Activated B cell treated with CpG ODN at 0.5 μM for 24 hours (primary cell): Measurements from ENCODE around the gene IL6R. TPM values are rescaled to one million over a fixed set of nuclear protein-coding genes. Genes with fewer than 3 reads are reported as not detected.
"Not testable (repeated sequence)": the region's sequence is repeated elsewhere in the genome, so short reads cannot be mapped to it uniquely, and the experiment has no call there.

Experiments
- ATAC-seq: fragments of 200-7000 bp; cut with Tn5 transposase; one replicate; pipeline ENCODE4 v1.10.0; 2021; ENCODE audit warnings: low read depth, mild to moderate bottlenecking, moderate library complexity
- CTCF ChIA-PET: fragments of 350-600 bp; sonication (Branson Sonifier 250); formaldehyde crosslinking; loops from one replicate; lab custom pipeline; 2021; ENCODE audit warnings: antibody characterized with exemption; lab: Charles Lee
- POLR2A ChIA-PET: fragments of 350-600 bp; sonication (Branson Sonifier 250); formaldehyde crosslinking; loops from one replicate; lab custom pipeline; 2021; ENCODE audit warnings: antibody characterized with exemption; lab: Charles Lee
- DNase-seq: peaks from one replicate; pipeline ENCODE4 v3.0.0; 2022
- H3K27ac Mint-ChIP-seq: one replicate; pipeline ENCODE4 v1.8.0; 2020; ENCODE audit warnings: mixed read lengths
- H3K27me3 Mint-ChIP-seq: one replicate; pipeline ENCODE4 v1.8.0; 2021; ENCODE audit warnings: mixed read lengths
- H3K36me3 Mint-ChIP-seq: one replicate; pipeline ENCODE4 v1.8.0; 2021; ENCODE audit warnings: low read depth, mixed read lengths
- H3K4me1 Mint-ChIP-seq: one replicate; pipeline ENCODE4 v1.8.0; 2021; ENCODE audit warnings: mixed read lengths
- H3K4me3 Mint-ChIP-seq: one replicate; pipeline ENCODE4 v1.8.0; 2020; ENCODE audit warnings: mild to moderate bottlenecking, mixed read lengths
- H3K9me3 Mint-ChIP-seq: one replicate; pipeline ENCODE4 v1.8.0; 2020; ENCODE audit warnings: mixed read lengths
- intact Hi-C: fragments of 100-400 bp; cut with micrococcal nuclease; formaldehyde crosslinking; loops from one replicate; pipeline ENCODE4 v1.15.1; 2024
- total RNA-seq: library from RNA; stranded (reverse); gene quantifications from 2 replicates; pipeline ENCODE4 v1.2.3, GENCODE V29; 2022
- TF ChIP-seq, protein P1 (sequence below): fragments of 200-600 bp; IDR thresholded peaks from one replicate; pipeline ENCODE4 v1.8.0; 2022; ENCODE audit warnings: antibody characterized with exemption, mild to moderate bottlenecking

Gene IL6R
- total RNA-seq, 1 donor from 2014 or later, result 3.3 TPM

DNA sequence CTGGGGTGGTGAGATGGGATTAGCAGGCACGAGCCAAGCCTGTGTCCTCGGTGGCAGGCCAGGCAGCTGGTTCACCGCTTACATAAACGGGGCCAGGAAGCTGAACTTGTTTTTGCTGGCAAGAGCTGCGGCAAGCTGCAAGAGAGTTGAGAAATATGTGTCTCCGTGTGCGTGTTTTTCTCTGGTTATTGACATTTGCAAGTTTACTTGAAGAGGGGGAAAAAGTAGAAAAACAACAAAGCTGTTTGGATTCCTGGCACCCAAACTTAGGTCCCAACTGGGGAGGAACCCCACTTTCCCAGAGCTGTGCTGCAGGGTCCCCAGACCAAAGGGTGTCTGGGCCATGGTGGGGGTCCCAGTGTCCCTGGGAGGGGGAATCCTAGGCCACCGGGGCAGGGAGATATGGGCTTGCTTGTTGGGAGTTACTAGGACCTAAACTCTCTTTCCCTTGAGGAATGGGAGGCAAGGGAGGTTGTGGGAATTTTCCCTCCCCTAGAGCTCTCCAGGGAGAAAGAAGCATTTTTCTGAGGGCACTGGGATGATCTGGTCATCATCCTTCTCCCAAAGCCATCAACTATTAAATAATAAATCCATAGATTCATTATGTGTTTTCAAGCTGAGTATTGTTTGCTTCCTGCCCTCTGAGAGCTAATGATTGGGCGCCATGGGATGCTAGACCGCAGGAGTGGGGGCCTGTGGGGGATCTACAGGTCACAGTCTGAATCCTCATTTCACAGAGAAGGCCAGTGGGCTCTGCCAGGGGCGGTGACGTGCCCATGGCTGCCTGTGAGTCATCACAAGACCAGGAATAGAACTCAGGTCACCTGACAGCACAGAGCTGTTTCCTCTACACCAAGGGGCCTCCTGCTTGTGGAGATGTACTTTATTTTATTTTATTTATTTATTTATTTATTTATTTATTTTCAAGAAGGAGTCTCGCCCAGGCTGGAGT lies 14.8 kb downstream of the IL6R start:
- ChIA-PET POLR2A (interaction anchor here (1.0 to 2.5 kb wide), 3 partner anchors 13 to 15 kb away, joined by 3 to 21 read pairs (median 4); no protein-coding TSS in a partner anchor), CTCF (interaction anchor here (0.9 to 1.6 kb wide), 3 partner anchors 12 to 19 kb away, joined by 3 to 5 read pairs (median 3); no protein-coding TSS in a partner anchor)
- Mint-ChIP-seq H3K27ac (peak overlapping the region; percentile 83), H3K4me3 (peak overlapping the region; percentile 66), H3K36me3 (no peaks in the 10 kb centered on the region), H3K27me3 (no peaks in the 10 kb centered on the region), H3K4me1 (peaks cover 35% of the 10 kb centered on the region), H3K9me3 (no peaks in the 10 kb centered on the region)
- TF ChIP-seq, protein P1, sequence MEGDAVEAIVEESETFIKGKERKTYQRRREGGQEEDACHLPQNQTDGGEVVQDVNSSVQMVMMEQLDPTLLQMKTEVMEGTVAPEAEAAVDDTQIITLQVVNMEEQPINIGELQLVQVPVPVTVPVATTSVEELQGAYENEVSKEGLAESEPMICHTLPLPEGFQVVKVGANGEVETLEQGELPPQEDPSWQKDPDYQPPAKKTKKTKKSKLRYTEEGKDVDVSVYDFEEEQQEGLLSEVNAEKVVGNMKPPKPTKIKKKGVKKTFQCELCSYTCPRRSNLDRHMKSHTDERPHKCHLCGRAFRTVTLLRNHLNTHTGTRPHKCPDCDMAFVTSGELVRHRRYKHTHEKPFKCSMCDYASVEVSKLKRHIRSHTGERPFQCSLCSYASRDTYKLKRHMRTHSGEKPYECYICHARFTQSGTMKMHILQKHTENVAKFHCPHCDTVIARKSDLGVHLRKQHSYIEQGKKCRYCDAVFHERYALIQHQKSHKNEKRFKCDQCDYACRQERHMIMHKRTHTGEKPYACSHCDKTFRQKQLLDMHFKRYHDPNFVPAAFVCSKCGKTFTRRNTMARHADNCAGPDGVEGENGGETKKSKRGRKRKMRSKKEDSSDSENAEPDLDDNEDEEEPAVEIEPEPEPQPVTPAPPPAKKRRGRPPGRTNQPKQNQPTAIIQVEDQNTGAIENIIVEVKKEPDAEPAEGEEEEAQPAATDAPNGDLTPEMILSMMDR, result no peak
- intact Hi-C loops, result loop anchor here (1.0 kb wide), 1 partner anchor 13 kb away; no protein-coding TSS in a partner anchor
- DNase-seq, result peak; percentile 36
- peak; percentile 93 for ATAC-seq

DNA sequence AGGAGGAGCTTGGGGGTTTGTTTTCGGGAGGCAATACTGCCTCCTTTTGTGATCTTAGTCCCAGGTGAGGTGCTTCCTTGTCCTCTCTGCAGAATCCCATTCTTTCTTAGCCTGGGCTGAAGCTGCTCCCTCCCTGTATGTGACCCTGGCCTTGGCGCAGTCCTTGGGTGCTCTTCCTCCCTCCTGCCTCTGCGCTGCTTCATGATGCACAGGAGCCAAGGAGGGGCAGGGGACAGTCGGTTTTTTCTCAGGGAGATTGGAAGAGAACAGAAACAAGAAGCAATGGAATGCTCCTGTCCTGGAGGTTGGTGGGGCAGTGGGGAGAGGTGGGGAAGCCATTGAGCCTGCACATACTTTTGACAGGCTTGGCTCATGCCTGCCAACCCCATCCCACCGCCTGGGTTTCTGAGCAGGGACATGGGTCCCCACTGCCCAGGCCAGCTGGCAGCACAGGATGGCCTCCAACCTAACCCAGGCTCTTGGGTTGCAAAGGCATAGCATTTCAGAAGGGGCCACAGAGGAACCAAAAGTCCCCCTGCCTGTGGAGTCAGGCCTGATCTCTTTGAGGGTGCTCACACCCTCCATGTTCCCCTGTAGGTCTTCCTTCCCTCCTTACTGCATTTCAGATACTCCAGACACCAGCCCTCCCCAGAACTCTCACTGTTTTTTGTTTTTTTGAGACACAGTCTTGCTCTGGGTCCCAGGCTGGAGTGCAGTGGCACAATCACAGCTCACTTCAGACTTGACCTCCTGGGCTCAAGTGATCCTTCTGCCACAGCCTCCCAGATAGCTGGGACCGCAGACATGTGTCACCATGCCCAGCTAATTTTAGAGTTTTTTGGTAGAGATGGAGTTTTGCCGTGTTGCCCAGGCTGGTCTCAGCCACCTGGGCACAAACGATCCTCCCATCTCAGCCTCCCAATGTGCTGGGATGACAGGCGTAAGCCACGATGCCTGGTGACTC lies 16.1 kb downstream of the IL6R start:
- DNase-seq (no peak), ATAC-seq (no peak)
- Mint-ChIP-seq H3K27ac (peak overlapping the region; percentile 68), H3K36me3 (no peaks in the 10 kb centered on the region), H3K4me1 (peaks cover 35% of the 10 kb centered on the region), H3K9me3 (no peaks in the 10 kb centered on the region), H3K4me3 (no peak overlapping the region), H3K27me3 (no peaks in the 10 kb centered on the region)
- intact Hi-C loops, result no loop called here
- POLR2A ChIA-PET, result interaction anchor here (1.2 kb wide), 1 partner anchor 16 kb away, joined by 3 read pairs; no protein-coding TSS in a partner anchor
- CTCF ChIA-PET, result no interaction called here
- TF ChIP-seq, protein P1, result no peak

DNA sequence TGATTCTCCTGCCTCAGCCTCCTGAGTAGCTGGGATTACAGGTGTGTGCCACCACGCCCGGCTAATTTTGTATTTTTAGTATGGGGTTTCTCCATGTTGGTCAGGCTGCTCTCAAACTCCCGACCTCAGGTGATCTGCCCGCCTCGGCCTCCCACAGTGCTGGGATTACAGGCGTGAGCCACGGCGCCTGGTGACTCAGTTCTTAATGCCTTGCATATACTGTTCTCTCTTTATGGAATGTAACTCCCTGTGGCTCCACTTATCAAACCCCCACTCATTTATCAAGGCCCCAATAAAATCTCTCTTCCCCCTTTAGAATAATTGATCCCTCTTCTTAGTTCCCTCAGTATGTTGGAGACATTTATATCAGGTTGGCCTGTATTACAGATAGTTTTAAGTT lies 16.9 kb downstream of the IL6R start:
- H3K4me3 Mint-ChIP-seq, DNase-seq, H3K9me3 Mint-ChIP-seq, H3K27ac Mint-ChIP-seq, ATAC-seq, H3K36me3 Mint-ChIP-seq, intact Hi-C loops, CTCF ChIA-PET, POLR2A ChIA-PET, H3K27me3 Mint-ChIP-seq: not testable (repeated sequence)
- peaks cover 32% of the 10 kb centered on the region for H3K4me1 Mint-ChIP-seq

DNA sequence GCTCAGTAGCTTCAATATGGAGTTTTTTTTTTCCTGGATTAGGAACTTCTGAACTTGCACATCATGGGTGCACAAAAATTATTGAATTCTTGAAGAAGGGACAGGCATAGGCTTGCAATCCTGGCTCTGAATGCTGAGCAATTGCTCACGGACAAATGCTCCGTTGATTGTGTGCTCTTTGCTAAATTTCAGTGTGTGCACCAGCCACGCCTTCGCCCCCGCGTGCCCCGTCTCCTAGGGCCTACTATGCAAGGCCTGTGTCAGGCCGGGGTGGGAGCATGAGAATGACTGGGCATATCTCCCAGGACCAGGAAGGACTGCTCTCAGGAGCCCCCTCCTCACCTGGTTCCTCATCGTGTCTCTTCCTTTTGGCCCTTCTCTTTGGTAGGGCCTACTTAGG lies 17.4 kb downstream of the IL6R start:
- DNase-seq (no peak), ATAC-seq (no peak)
- ChIA-PET POLR2A (no interaction called here), CTCF (no interaction called here)
- H3K36me3 Mint-ChIP-seq, result no peaks in the 10 kb centered on the region
- no peak overlapping the region for H3K4me3 Mint-ChIP-seq
- no peaks in the 10 kb centered on the region for H3K9me3 Mint-ChIP-seq
- intact Hi-C loops, result no loop called here
- H3K27me3 Mint-ChIP-seq, result no peaks in the 10 kb centered on the region
- no peak overlapping the region for H3K27ac Mint-ChIP-seq
- peaks cover 32% of the 10 kb centered on the region for H3K4me1 Mint-ChIP-seq
- TF ChIP-seq, protein P1, result no peak

DNA sequence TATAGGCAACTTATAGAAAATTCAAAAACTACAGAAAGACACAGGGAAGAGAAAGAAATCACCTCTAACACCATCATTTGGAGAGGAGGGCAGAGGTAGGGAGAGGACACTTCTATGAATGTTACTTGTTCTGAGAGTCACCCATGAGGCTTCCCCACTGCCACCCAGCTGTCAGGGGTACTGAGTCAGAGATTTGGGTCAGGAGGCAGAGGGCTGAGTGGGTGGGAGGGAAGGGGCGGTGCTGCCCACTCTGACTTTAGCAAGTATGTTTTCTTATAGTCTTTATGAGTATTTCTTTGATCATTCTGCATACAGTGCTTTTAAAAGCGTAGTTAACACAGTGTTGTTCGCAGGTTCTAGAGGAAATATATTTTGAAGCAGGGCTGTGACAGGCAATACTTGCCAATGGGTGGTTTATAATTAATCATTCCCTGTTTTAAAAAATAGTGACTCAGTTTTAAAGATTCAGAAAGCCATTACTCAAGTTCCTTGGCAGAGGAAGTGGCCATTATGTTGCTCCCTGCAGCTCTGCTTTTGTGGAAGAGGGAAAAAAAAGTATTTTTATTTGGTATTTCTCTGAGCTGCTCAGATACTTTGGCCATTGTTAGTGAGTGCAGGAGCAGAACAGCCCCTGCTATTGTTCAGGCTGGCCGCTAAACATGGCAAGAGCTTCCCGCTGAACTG lies 18.3 kb downstream of the IL6R start:
- no peak overlapping the region for H3K4me3 Mint-ChIP-seq
- ATAC-seq (no peak), DNase-seq (no peak)

More for the DNA sequence above, 18.3 kb downstream of the IL6R start:
- Mint-ChIP-seq H3K36me3 (no peaks in the 10 kb centered on the region), H3K27ac (no peak overlapping the region), H3K9me3 (no peaks in the 10 kb centered on the region), H3K4me1 (peaks cover 29% of the 10 kb centered on the region), H3K27me3 (no peaks in the 10 kb centered on the region)
- ChIA-PET CTCF (interaction anchor here (0.6 to 1.0 kb wide), 2 partner anchors 20 to 99 kb away, joined by 3 to 4 read pairs; no protein-coding TSS in a partner anchor), POLR2A (no interaction called here)
- TF ChIP-seq, protein P1, result no peak
- intact Hi-C loops, result no loop called here
